ENCODE measurements around the gene SYNJ2.

Gene SYNJ2

GRCh38 chr6:157999168-158000051, 17.7 kb downstream of the SYNJ2 start:
- DNase-seq, result no peak

- no peak for DNase-seq
Observed at GRCh38 chr6:158000530-158001307, 19.1 kb downstream of the SYNJ2 start.

GRCh38 chr6:158002249-158002950, 20.7 kb downstream of the SYNJ2 start:
- DNase-seq, result no peak

GRCh38 chr6:158002951-158003853, 21.5 kb downstream of the SYNJ2 start:
- no peak for DNase-seq

GRCh38 chr6:158003910-158004700, 22.4 kb downstream of the SYNJ2 start:
- DNase-seq, result no peak

GRCh38 chr6:158004701-158005095, 23.0 kb downstream of the SYNJ2 start:
- no peak for DNase-seq

GRCh38 chr6:158005626-158006180, 24.0 kb downstream of the SYNJ2 start:
- no peak for DNase-seq

- DNase-seq, result no peak
Observed at GRCh38 chr6:158006331-158006730, 24.7 kb downstream of the SYNJ2 start.

GRCh38 chr6:158006821-158007570, 25.3 kb downstream of the SYNJ2 start:
- no peak for DNase-seq

- DNase-seq, result no peak
Observed at GRCh38 chr6:158008864-158009113, 27.1 kb downstream of the SYNJ2 start.

- no peak for DNase-seq
Observed at GRCh38 chr6:158009114-158009891, 27.6 kb downstream of the SYNJ2 start.

- no peak for DNase-seq
Observed at GRCh38 chr6:158009935-158010585, 28.4 kb downstream of the SYNJ2 start.

- no peak for DNase-seq
Observed at GRCh38 chr6:158010591-158011477, 29.2 kb downstream of the SYNJ2 start.

GRCh38 chr6:158011478-158011920, 29.8 kb downstream of the SYNJ2 start:
- DNase-seq, result no peak

- DNase-seq, result no peak
Observed at GRCh38 chr6:158011980-158012566, 30.4 kb downstream of the SYNJ2 start.

GRCh38 chr6:158013904-158014504, 32.3 kb downstream of the SYNJ2 start:
- DNase-seq, result no peak

- no peak for DNase-seq
Observed at GRCh38 chr6:158014505-158015187, 33.0 kb downstream of the SYNJ2 start.

Data from CD4-positive, alpha-beta T cell treated with Interleukin-15 for 1 hour (primary cell).